DOHH2 (cell line): ENCODE measurements around the gene ATXN8OS.

ENCODE experiments used
- EZH2phosphoT487 ChIP-seq: fragments of 200-600 bp; sonication (generic); IDR thresholded peaks from 2 replicates; pipeline ENCODE4 v1.6.1; 2017; ENCODE audit warnings: borderline replicate concordance, mild to moderate bottlenecking, antibody characterized with exemption, low read length, moderate library complexity, mixed read lengths
- TF ChIP-seq, protein P1 (sequence below): fragments of 200-600 bp; sonication (generic); IDR thresholded peaks from one replicate; pipeline ENCODE4 v1.5.1; 2014; ENCODE audit warnings: antibody characterized with exemption, mild to moderate bottlenecking, low read depth, low read length; ENCODE audit not compliant: poor library complexity, severe bottlenecking

DNA sequence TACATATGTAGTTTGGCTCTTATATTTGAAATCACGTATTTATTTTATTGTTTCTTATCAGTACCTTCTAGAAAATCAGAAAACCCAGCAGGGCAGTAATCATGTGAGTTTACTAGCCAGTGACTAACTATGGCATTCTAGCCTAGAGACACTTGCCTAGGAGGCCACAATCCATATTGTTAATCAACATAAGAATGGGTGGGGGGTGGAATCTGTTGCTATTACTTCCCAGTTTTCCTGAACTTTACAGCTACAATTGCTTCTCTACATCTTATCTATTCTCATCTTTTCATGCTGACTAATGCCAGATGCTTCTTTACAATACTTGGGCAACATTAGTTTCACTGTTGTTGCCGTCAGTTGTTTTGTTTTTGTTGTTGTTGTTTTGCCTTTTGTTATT is 18.7 kb upstream of the ATXN8OS start:
- TF ChIP-seq, protein P1, sequence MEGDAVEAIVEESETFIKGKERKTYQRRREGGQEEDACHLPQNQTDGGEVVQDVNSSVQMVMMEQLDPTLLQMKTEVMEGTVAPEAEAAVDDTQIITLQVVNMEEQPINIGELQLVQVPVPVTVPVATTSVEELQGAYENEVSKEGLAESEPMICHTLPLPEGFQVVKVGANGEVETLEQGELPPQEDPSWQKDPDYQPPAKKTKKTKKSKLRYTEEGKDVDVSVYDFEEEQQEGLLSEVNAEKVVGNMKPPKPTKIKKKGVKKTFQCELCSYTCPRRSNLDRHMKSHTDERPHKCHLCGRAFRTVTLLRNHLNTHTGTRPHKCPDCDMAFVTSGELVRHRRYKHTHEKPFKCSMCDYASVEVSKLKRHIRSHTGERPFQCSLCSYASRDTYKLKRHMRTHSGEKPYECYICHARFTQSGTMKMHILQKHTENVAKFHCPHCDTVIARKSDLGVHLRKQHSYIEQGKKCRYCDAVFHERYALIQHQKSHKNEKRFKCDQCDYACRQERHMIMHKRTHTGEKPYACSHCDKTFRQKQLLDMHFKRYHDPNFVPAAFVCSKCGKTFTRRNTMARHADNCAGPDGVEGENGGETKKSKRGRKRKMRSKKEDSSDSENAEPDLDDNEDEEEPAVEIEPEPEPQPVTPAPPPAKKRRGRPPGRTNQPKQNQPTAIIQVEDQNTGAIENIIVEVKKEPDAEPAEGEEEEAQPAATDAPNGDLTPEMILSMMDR = no peak
- TF ChIP-seq EZH2phosphoT487 = no peak
